ENCODE results near the gene ANKLE1.

The ANKLE1 gene

GRCh38 chr19:17312189-17313113 lies 30.8 kb downstream of the ANKLE1 start:
- no peak for DNase-seq (ENCODE audit: low read depth, low spot score)
- ChIA-PET CTCF (interaction anchor here (0.9 to 1.2 kb wide), 3 partner anchors 9 to 153 kb away, joined by 4 read pairs; partner anchors contain the start of gene ABHD8), POLR2A (interaction anchor here (1.4 to 1.7 kb wide), 2 partner anchors 9 to 14 kb away, joined by 3 to 5 read pairs; no protein-coding TSS in a partner anchor)
- TF ChIP-seq CTCF (IDR thresholded peaks at IDR 0.05; ENCODE audit: insufficient read depth, low read length, missing control alignments): no peak
- peak overlapping the region; percentile 8; the same call in 1 of the 2 replicates for H3K4me3 ChIP-seq (ENCODE audit: low read depth, low read length)

- DNase-seq (ENCODE audit: low read depth, low spot score): no peak
- POLR2A ChIA-PET: no interaction called here
- no peak for TF ChIP-seq CTCF (IDR thresholded peaks at IDR 0.05; ENCODE audit: insufficient read depth, low read length, missing control alignments)
- no peak overlapping the region for H3K4me3 ChIP-seq (ENCODE audit: low read depth, low read length)
- CTCF ChIA-PET: no interaction called here
These were observed 32.4 kb downstream of the ANKLE1 start for GRCh38 chr19:17314007-17314593.

GRCh38 chr19:17318966-17319365 lies 37.3 kb downstream of the ANKLE1 start:
- ChIA-PET CTCF (no interaction called here), POLR2A (no interaction called here)
- DNase-seq (ENCODE audit: low read depth, low spot score): no peak
- TF ChIP-seq CTCF (IDR thresholded peaks at IDR 0.05; ENCODE audit: insufficient read depth, low read length, missing control alignments): no peak
- H3K4me3 ChIP-seq (ENCODE audit: low read depth, low read length): no peak overlapping the region

GRCh38 chr19:17319473-17320238 lies 38.0 kb downstream of the ANKLE1 start:
- TF ChIP-seq CTCF (IDR thresholded peaks at IDR 0.05; ENCODE audit: insufficient read depth, low read length, missing control alignments): no peak
- H3K4me3 ChIP-seq (ENCODE audit: low read depth, low read length): no peak overlapping the region
- POLR2A ChIA-PET: no interaction called here
- DNase-seq (ENCODE audit: low read depth, low spot score): no peak
- CTCF ChIA-PET: no interaction called here

GRCh38 chr19:17320435-17320834 lies 38.7 kb downstream of the ANKLE1 start:
- H3K4me3 ChIP-seq (ENCODE audit: low read depth, low read length): no peak overlapping the region
- DNase-seq (ENCODE audit: low read depth, low spot score): no peak
- ChIA-PET POLR2A (no interaction called here), CTCF (no interaction called here)
- no peak for TF ChIP-seq CTCF (IDR thresholded peaks at IDR 0.05; ENCODE audit: insufficient read depth, low read length, missing control alignments)

Data from AG04449 (cell line).